Fibroblast of pulmonary artery (primary cell): Measurements from ENCODE around the gene RBMS3.

Experiments
- DNase-seq: peaks from one replicate; pipeline ENCODE4 v3.0.0-alpha.2; 2010; ENCODE audit warnings: low read depth
- H3K4me3 ChIP-seq: replicated peaks from 2 replicates; pipeline ENCODE4 v1.5.1; 2011; ENCODE audit warnings: low read depth, mild to moderate bottlenecking, control low read depth, low read length, moderate library complexity
- TF ChIP-seq, protein P1 (sequence below): IDR thresholded peaks from 2 replicates; pipeline ENCODE4 v1.5.1; 2011; ENCODE audit warnings: mild to moderate bottlenecking, control low read depth, low read length, inconsistent platforms; ENCODE audit errors: missing control alignments

Gene RBMS3

DNA sequence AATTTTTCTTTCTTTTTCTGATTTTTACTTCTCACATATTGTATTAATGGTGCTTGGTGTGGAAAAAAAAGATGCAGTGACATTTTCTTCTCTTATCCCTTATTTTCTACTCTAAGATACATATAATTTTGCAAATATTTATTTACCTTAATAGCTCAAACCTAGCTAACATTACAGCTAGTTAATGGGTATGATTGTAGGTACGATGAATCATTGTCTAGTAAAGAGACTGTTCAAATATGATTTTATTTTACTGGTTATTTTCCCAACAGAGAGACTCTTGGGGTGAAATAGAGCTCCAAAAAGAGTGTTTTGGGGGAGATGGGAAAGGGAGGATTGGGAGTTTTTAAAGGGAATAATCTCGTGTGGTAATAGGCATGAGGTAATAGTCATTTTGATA lies 206.0 kb downstream of the RBMS3 start:
- no peak for DNase-seq
- H3K4me3 ChIP-seq: no peak overlapping the region
- TF ChIP-seq, protein P1, sequence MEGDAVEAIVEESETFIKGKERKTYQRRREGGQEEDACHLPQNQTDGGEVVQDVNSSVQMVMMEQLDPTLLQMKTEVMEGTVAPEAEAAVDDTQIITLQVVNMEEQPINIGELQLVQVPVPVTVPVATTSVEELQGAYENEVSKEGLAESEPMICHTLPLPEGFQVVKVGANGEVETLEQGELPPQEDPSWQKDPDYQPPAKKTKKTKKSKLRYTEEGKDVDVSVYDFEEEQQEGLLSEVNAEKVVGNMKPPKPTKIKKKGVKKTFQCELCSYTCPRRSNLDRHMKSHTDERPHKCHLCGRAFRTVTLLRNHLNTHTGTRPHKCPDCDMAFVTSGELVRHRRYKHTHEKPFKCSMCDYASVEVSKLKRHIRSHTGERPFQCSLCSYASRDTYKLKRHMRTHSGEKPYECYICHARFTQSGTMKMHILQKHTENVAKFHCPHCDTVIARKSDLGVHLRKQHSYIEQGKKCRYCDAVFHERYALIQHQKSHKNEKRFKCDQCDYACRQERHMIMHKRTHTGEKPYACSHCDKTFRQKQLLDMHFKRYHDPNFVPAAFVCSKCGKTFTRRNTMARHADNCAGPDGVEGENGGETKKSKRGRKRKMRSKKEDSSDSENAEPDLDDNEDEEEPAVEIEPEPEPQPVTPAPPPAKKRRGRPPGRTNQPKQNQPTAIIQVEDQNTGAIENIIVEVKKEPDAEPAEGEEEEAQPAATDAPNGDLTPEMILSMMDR: no peak

DNA sequence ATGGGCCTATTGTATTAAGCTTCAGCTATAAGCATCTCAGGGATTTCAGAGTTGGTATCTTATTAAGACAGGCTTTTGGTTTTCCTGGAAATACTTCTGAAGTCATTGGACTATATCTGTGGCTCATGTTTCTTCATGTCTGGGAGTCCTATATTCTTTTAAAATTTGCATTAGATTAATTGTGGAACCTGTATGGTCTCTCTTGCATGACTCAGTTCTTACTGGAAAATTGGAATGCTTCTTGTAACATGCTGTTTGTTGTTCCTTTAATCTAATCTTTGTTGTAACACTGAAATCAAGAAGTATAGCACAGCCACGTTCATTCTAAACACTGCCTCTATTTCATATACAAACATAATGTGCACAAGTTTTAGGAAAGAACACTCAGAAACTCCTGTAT lies 208.1 kb downstream of the RBMS3 start:
- H3K4me3 ChIP-seq: no peak overlapping the region
- DNase-seq: peak; percentile 47
- TF ChIP-seq, protein P1: no peak

DNA sequence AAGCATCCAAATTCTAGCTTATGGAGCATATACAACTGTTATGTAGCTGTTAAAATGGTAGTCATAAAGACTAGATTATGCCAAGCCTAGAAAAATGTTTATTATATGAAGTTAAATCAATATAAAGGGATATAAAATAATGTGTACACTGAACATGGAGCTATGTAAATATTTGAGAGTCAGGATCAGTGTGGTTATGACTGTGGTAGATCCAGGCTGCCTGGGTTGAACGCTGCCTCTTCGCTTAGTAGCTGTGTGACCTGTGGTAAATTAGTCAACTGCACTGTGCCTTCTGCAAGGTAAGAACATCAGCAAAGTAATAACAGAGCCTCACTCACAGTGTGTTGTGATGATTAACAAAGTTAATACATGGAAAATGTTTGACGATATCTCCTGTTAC lies 212.2 kb downstream of the RBMS3 start:
- DNase-seq: no peak
- H3K4me3 ChIP-seq: no peak overlapping the region
- TF ChIP-seq, protein P1: no peak

DNA sequence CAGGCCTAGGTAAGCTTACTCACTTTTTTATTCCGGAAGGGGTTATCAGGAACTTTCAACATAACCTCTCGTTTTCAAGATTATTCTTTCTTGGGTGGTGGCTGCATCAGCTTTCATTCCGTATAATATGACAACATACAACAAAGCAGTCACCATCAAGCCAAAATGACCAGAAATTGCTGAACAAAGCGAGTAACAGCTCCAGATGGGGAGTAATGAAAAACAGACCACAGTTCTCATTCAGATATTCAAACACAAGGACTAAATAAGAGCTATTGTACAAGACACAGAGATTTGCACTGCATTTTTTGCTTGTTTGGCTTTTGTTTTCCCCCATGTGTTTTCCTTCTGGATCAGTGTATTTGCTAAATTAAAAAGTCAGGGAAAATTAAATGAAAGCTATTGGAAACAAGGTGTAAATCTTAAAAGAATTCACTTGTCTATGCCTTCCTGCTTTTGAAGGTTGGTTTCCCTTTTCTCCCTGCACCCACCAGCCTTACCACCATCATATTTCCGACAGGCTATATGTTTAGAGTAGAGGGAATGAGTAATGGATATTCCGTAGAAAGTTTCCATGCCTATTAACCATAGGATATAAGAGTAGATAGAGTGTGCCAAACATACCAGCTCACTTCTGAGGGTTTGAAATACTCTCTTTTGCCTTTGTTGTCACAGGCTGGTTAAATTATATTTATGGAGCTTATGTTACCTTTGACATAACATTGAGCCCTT lies 213.6 kb downstream of the RBMS3 start:
- DNase-seq: peak; percentile 47
- TF ChIP-seq, protein P1: no peak
- H3K4me3 ChIP-seq: no peak overlapping the region

DNA sequence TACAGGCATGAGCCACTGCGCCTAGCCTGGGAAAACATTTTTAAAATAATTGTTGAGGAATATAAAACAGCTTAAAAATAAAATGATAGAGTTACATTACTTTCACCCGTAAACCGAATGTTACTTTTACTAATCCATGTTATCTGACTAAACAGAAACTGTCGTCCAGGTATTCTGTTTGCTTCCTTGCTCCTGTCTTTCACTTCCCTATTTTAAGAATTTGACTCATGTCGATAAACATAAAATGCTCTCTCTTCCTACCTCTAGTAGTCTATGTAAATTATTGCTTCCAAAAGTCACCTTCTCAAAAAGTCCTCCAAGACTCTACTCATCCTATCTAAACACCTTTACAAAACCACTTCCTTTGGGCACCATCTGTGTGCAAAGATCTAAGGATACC lies 216.4 kb downstream of the RBMS3 start:
- DNase-seq: no peak
- H3K4me3 ChIP-seq: no peak overlapping the region
- TF ChIP-seq, protein P1: no peak

DNA sequence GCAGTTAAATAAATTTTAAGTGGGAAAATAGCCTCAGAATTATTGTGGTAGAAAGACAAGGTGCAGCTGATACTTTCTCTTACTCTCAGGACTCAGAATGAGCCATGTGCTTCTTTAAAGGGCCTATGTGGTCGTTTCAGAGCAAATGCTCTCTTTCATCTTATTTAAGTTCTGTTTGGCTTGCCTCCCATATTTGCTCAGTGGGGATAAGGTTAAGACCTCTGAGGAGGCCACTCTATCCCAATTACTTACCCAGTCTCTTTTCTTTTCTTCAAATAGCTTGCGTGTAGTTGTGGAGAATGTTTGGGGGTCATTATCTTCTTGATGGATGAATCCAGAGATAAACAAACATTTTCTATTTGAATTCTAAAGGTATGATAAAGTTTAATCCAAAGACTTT lies 221.9 kb downstream of the RBMS3 start:
- TF ChIP-seq, protein P1: no peak
- DNase-seq: no peak
- no peak overlapping the region for H3K4me3 ChIP-seq

DNA sequence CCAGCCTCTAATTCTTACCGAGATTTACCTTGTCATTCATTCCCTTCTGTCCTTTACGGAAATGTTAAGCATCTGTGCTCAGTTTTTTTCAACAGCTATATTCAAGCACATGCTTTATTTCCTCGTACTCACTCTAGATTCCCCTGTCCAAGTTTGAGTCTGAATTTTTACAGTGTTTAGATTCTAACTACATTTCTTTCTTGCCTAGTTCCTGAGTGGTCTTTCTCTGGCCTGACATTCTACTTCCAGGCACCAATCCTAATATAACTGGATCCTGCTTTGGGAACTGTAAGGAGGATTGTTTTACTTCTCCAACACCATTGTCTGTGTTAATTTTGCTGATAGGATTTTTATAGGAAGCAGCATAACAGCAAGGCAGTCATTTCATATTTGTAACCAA lies 222.4 kb downstream of the RBMS3 start:
- no peak for DNase-seq

More for the DNA sequence above, 222.4 kb downstream of the RBMS3 start:
- H3K4me3 ChIP-seq: no peak overlapping the region
- TF ChIP-seq, protein P1: no peak
